Measurements from ENCODE around the gene SMIM33. TPM values are rescaled to one million over a fixed set of nuclear protein-coding genes. Genes with fewer than 3 reads are reported as not detected.
A peak's percentile ranks its signal among the peaks of the same experiment; 100 is the strongest.
"Not testable (repeated sequence)": the region's sequence is repeated elsewhere in the genome, so short reads cannot be mapped to it uniquely, and the experiment has no call there.

The SMIM33 gene
- total RNA-seq, 1 experiment from 2014 or later, result not detected

DNA sequence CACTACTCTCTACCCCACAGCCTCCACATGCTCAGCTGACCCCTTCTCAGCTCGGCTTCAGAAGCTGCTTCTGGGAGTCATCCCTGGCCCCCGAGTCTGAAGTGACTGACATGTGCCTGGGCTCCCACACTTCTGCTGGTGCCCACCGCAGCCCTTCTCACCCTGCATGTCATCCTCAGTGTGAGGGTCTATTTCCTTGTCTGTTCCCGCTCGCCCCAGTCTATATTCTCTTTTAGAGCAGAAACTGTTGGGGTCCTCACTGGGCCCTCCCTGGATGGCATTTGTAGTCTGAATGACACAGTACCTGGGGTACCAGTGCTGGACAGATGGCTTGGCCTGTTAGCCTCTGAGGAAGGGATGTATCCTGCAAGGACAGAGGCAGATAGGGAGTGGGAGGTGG lies 13.6 kb upstream of the SMIM33 start:
- no peak for DNase-seq (ENCODE audit: low spot score)

GRCh38 chr5:139457653-139458306 lies 13.0 kb upstream of the SMIM33 start:
- DNase-seq (ENCODE audit: low spot score), result no peak

- DNase-seq (ENCODE audit: low spot score), result peak; percentile 45
Observed at GRCh38 chr5:139458580-139459407, 12.0 kb upstream of the SMIM33 start.

GRCh38 chr5:139459451-139459934 lies 11.3 kb upstream of the SMIM33 start:
- no peak for DNase-seq (ENCODE audit: low spot score)

GRCh38 chr5:139460455-139460854 lies 10.3 kb upstream of the SMIM33 start:
- no peak for DNase-seq (ENCODE audit: low spot score)

DNA sequence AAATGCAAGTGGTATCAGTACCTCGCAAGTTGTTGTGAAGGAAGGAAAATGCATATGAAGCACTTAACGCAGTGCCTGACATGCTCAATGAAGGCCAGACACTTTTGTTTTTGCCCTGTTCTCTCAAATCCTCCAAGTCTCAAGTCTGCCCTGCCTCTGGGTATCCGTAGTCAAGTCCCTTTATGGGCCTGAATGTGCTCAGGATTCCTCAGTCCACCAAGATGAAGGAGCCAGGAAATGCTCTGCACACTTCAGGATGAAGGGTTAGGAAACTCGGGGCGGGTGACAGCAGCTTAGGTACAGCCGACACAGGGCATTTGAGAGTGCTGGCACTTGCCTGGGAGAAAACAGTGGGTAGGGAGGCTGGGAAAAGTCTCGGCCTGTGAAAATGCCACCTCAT lies 9.6 kb upstream of the SMIM33 start:
- no peak for DNase-seq (ENCODE audit: low spot score)

DNA sequence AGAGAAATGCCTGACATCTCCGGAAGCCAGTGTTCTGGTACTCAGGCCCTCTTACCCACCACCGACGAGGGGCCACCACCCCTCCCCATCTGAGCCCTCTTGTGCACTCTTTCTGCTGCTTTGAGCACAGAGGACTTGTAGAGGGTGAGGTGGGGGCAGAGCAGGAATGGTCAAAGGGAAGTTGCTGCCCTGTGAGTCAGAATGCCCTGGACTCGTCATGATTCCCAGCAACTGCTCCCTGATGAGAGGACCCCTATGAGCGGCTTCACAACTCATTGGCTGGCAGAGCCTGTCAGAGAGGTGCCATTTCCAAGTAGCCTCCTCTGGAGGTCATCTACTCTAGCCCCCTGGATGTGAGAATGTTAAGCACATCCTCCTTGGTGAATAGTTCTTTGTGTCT lies 9.1 kb upstream of the SMIM33 start:
- DNase-seq (ENCODE audit: low spot score), result no peak

DNA sequence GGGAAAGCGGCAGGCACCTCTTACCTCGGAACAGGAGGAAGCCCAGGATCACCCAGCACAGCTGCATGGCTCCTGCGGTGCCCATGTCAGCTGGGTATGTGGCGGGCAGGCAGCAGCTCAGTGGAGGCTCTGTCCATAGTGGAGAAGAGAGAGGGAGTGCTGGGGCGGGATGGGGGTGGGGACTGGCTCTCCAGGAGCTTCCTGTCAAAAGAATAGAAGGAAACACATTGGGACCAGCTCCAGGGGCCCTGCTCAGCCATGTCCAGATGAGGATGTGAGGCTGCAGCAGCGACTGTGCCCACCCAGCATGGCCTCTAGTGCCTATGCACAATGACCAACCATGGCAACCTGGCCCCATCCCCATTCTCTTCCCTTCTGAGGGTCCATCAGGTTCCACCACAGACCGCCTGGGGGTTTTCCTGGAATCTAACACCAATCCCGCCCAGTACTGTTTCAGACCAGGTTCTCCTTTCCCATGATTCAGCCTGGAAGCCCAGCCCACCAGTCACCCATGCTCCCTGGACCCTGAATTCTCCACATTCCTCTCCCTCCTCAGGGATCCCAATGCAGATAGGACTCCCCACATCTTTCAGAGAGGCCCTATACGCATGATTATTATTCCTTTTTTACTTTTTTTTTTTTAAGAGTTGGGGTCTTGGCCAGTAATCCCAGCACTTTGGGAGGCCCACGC lies 8.1 kb upstream of the SMIM33 start, which contains the start of gene ECSCR:
Gene ECSCR (minus strand): TSS at position 158 of the 691 bp plus-strand sequence. CDS start 73 bp downstream, at position 85.
- no peak for DNase-seq (ENCODE audit: low spot score)

DNA sequence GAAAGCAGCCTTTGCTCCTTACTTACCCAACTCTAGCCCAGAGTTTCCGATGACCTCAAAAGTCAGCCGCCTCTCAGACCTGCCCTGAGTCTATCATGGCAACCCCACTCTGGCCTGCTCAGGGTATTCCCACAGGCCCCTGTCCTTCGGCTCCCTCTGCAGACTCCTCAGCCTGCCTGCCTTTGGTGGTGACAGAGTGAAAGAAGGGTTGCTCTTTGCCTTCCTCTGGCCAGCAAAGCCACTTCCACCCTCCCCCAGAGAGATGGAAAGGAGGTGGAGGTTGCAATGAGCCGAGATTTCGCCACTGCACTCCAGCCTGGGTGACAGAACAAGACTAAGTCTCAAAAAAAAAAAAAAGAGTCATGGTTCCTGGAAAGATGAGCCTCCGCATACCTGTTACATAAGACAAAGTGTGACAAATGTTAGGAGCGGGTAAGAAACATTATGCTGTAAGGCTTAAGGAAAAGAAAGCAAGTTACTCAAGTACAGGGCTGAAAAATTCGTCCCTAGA lies 2.3 kb upstream of the SMIM33 start:
- no peak for DNase-seq (ENCODE audit: low spot score)

GRCh38 chr5:139472386-139473030 lies 1.7 kb downstream of the SMIM33 start:
- no peak for DNase-seq (ENCODE audit: low spot score)

DNA sequence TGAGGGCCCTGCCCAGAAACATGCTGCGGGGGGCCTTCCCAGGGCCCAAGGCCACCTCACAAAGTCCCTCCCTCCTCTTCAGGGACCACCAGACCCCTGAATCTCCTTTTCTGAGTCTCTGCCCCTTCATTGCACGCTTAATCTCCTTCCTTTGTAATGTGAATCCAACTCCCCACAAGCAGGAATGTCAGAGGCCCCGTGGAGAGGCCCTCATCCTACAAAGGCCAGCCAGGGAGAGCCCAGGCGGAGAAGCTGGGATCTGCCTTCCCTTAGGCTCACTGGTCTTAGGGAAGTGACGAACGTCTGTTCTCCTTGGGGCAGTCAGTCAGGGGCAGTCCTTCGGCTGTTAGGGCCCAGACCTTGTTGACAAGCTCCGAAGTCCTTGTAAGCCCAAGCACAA lies 2.3 kb downstream of the SMIM33 start:
- DNase-seq (ENCODE audit: low spot score), result no peak

GRCh38 chr5:139473565-139473964 lies 2.8 kb downstream of the SMIM33 start:
- no peak for DNase-seq (ENCODE audit: low spot score)

GRCh38 chr5:139474890-139475791 lies 4.3 kb downstream of the SMIM33 start:
- DNase-seq (ENCODE audit: low spot score), result no peak

DNA sequence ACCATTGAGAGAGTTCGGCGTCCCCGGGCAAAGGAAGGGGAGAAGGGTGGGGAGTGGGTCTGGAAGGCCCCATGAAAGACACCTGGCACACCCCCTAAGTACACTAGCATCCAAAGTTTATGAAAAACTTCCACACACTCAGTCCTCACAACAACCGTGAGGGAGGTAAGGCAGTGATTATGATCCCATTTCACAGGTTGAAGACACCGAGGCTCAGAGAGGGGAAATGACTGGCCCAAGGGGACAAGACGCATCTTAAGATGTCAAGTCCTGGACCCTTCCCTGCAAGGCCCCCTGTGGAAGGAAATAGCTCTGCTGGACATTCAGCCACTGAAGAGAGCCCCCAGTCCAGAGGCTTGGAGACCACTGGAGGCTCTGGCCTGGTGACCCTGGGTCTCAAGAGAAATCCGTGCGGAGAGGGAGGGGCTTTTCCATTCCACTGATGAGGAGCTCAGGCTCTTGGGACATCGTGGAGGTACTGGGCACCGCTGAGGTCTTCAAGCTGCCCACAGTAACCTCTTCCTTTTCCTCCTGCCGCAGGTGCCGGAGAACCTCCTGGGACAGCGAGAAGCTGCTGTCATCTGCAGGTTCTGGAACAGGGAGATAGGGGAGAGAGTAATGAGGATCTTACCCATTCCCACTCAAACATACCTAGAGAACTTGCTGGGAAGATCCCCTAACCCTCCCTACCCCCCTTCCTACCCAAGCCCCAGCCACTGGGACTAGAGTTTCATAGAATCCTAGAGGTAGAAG lies 5.2 kb downstream of the SMIM33 start:
- no peak for DNase-seq (ENCODE audit: low spot score)

DNA sequence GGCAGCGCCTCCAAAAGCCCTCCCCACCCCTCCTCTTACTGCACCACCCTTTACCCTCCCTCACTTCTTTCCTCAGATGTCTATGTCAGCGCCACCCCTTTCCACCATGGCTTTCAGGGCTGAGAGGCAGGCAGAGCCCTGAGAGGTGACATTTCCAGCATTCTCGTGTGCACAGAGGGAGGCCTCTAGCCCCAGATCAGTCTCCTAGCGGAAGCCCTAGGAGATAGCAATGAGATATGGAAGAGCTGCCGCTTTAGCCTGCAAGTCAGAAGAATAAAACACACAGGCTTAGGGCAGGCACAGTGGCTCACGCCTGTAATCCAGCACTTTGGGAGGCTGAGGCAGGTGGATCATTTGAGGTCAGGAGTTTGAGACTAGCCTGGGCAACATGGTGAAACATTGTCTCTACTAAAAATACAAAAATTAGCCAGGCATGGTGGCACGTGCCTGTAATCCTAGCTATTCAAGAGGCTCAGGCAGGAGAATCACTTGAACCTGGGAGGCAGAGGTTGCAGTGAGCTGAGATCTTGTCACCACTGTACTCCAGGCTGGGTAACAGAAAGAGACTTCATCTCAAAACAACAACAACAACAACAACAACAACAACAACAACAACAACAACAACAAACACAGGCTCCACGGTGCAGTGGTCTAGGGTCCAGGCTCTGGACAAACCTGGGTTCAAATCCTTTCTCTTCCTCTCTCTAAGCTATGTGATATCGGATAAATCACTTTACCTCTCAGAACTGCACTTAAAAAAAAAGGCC lies 8.0 kb downstream of the SMIM33 start:
- DNase-seq (ENCODE audit: low spot score), result not testable (repeated sequence)

DNA sequence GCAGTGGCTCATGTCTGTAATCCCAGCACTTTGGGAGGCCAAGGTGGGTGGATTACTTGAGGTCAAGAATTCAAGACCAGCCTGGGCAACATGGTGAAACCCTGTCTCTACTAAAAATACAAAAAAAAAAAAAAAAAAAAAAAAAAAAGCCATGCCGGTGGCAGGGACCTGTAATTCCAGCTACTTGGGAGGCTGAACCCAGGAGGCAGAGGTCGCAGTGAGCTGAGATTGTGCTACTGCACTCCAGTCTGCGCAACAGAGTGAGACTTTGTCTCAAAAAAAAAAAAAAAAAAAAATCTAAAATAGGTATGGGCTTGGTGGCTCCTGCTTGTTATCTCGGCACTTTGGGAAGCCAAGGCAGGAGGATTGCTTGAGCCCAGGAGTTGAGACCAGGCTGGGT lies 8.9 kb downstream of the SMIM33 start:
- not testable (repeated sequence) for DNase-seq (ENCODE audit: low spot score)

DNA sequence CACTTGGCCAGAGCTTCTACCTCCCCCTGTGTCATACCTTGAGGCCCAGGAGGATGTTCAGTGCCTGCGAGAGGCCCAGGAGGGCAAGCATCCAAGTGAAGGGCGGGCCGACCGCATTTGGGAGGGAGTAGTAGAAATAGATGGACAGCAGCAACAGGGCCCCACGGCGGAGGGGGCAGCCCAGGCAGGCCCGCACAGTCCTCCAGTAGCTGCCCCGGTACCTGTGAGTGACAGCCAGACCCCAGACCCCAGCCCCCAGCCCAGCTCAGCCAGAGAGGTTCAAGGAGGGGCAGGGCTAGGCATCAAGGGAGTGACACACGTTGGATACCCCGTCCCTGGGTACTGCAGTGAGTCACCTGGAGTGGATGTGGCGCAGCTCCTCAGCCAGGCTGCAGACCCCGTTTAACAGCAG lies 10.3 kb downstream of the SMIM33 start:
- peak; percentile 9 for DNase-seq (ENCODE audit: low spot score)

DNA sequence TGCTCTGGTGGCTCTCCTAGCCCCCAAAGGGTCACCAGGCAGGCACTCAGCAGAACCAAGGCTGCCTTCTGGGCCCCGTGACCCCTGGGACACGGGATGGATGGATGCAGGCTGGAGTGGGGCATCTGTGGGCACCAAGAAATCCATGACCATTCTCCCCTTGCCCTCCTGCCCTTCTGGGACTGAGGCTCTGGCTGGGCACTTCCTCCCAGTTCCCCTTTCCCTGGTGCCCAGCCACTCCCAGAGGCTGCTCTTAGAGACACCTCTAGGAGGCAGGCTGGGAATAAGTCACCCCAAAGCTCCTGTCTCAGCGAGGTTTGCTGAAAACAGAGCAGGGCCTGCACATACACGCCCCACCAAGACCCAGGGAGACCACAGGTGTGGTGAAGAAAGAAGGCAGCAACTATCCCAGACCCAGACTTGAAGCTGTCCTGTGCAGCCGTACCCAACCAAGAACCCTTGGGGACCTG lies 10.8 kb downstream of the SMIM33 start:
- DNase-seq (ENCODE audit: low spot score), result peak; percentile 45
